ENCODE data around the gene PTPRU. TPM values are rescaled to one million over a fixed set of nuclear protein-coding genes. Genes with fewer than 3 reads are reported as not detected.

The PTPRU gene
- total RNA-seq, 2 experiments from 2014 or later, result 0.16 to 0.56 TPM

- CTCF ChIA-PET, result no interaction called here
- no peak overlapping the region for H3K4me3 Mint-ChIP-seq
- H3K9me3 Mint-ChIP-seq, result no peaks in the 10 kb centered on the region
These were observed 8.8 kb upstream of the PTPRU start for GRCh38 chr1:29227511-29227910.

GRCh38 chr1:29230204-29230552, 6.1 kb upstream of the PTPRU start:
- H3K4me3 Mint-ChIP-seq, result peak overlapping the region; percentile 94
- Histone ChIP-seq H3K27me3 (ENCODE audit: control insufficient read depth in 1 of 2, insufficient read depth in 2 of 2, low read length in 2 of 2) (no peaks in the 10 kb centered on the region), H3K4me1 (ENCODE audit: insufficient read depth, low read length) (peaks cover 16% of the 10 kb centered on the region), H3K36me3 (ENCODE audit: insufficient read depth, low read length) (no peaks in the 10 kb centered on the region), H3K27ac (ENCODE audit: low read depth in 1 of 2, low read length in 2 of 2) (peak overlapping the region in 1 of 2 donors; percentile 63), H3K9me3 (ENCODE audit: control insufficient read depth in 1 of 2, insufficient read depth in 1 of 2, low read length in 2 of 2) (no peaks in the 10 kb centered on the region), H3K4me3 (ENCODE audit: low read length) (peak overlapping the region; percentile 96)
- peaks cover 21% of the 10 kb centered on the region for H3K4me1 Mint-ChIP-seq (ENCODE audit: low read depth)
- CTCF ChIA-PET, result interaction anchor here (1.4 to 2.0 kb wide), 2 partner anchors 48 to 49 kb away, joined by 5 to 8 read pairs; partner anchors contain the start of gene SRSF4
- POLR2A ChIA-PET, result interaction anchor here (0.9 to 2.3 kb wide), 4 partner anchors 8 to 1835 kb away, joined by 3 to 15 read pairs (median 4); partner anchors contain the start of genes PUM1 and SRSF4
- H3K36me3 Mint-ChIP-seq (ENCODE audit: low read depth), result peaks cover 5% of the 10 kb centered on the region
- DNase-seq (no peak), ATAC-seq (ENCODE audit: poor library complexity) (no peak)
- H3K27ac Mint-ChIP-seq, result peak overlapping the region; percentile 92
- H3K27me3 Mint-ChIP-seq, result peaks cover 8% of the 10 kb centered on the region
- TF ChIP-seq CTCF (IDR thresholded peaks at IDR 0.05), result no peak
- intact Hi-C loops (cut with DNase I, micrococcal nuclease), result loop anchor here in 1 of 2 experiments (10.0 kb wide), 1 partner anchor 1695 kb away; no protein-coding TSS in a partner anchor
- no peaks in the 10 kb centered on the region for H3K9me3 Mint-ChIP-seq

More at GRCh38 chr1:29227511-29227910, 8.8 kb upstream of the PTPRU start:
- Histone ChIP-seq H3K27ac (ENCODE audit: low read depth in 1 of 2, low read length in 2 of 2) (no peak overlapping the region), H3K4me1 (ENCODE audit: insufficient read depth, low read length) (peaks cover 16% of the 10 kb centered on the region), H3K9me3 (ENCODE audit: control insufficient read depth in 1 of 2, insufficient read depth in 1 of 2, low read length in 2 of 2) (no peaks in the 10 kb centered on the region), H3K27me3 (ENCODE audit: control insufficient read depth in 1 of 2, insufficient read depth in 2 of 2, low read length in 2 of 2) (no peaks in the 10 kb centered on the region), H3K4me3 (ENCODE audit: low read length) (no peak overlapping the region), H3K36me3 (ENCODE audit: insufficient read depth, low read length) (peaks cover 8% of the 10 kb centered on the region)
- Mint-ChIP-seq H3K27ac (no peak overlapping the region), H3K4me1 (ENCODE audit: low read depth) (peaks cover 21% of the 10 kb centered on the region), H3K36me3 (ENCODE audit: low read depth) (peaks cover 16% of the 10 kb centered on the region), H3K27me3 (no peaks in the 10 kb centered on the region)
- TF ChIP-seq CTCF (IDR thresholded peaks at IDR 0.05), result no peak
- POLR2A ChIA-PET, result no interaction called here
- intact Hi-C loops (cut with DNase I, micrococcal nuclease), result no loop called here
- ATAC-seq (ENCODE audit: poor library complexity) (no peak), DNase-seq (no peak)

GRCh38 chr1:29230553-29231378, 5.6 kb upstream of the PTPRU start, which contains the start of gene MECR:
MECR (minus strand) TSS chr1:29230934; CDS start chr1:29230906, 28 bp downstream.
- Mint-ChIP-seq H3K27me3 (peaks cover 13% of the 10 kb centered on the region), H3K27ac (peak within 1 kb of the TSS; percentile 92), H3K36me3 (ENCODE audit: low read depth) (peaks cover 5% of the 10 kb centered on the region), H3K4me3 (peak within 1 kb of the TSS; percentile 94), H3K4me1 (ENCODE audit: low read depth) (peaks cover 24% of the 10 kb centered on the region), H3K9me3 (no peaks in the 10 kb centered on the region)
- ChIA-PET CTCF (interaction anchor here (1.4 to 2.0 kb wide), 2 partner anchors 48 to 50 kb away, joined by 5 to 8 read pairs; partner anchors contain the start of gene SRSF4), POLR2A (interaction anchor here (0.9 to 2.3 kb wide), 5 partner anchors 9 to 1835 kb away, joined by 3 to 15 read pairs (median 4); partner anchors contain the start of genes PUM1 and SRSF4)
- H3K4me1 ChIP-seq (ENCODE audit: insufficient read depth, low read length), result peaks cover 17% of the 10 kb centered on the region
- DNase-seq (peak; percentile 88 to 97 (median 92)), ATAC-seq (ENCODE audit: poor library complexity) (peak; percentile 94)
- TF ChIP-seq CTCF (IDR thresholded peaks at IDR 0.05), result no peak
- peak within 1 kb of the TSS; percentile 10 to 67 for H3K27ac ChIP-seq (ENCODE audit: low read depth in 1 of 2, low read length in 2 of 2)
- no peaks in the 10 kb centered on the region for H3K36me3 ChIP-seq (ENCODE audit: insufficient read depth, low read length)
- H3K27me3 ChIP-seq (ENCODE audit: control insufficient read depth in 1 of 2, insufficient read depth in 2 of 2, low read length in 2 of 2), result peaks cover 0 to 6% of the 10 kb centered on the region in 2 experiments
- H3K4me3 ChIP-seq (ENCODE audit: low read length), result peak within 1 kb of the TSS; percentile 96
- intact Hi-C loops (cut with DNase I, micrococcal nuclease), result loop anchor here in 1 of 2 experiments (10.0 kb wide), 1 partner anchor 1694 kb away; no protein-coding TSS in a partner anchor
- H3K9me3 ChIP-seq (ENCODE audit: control insufficient read depth in 1 of 2, insufficient read depth in 1 of 2, low read length in 2 of 2), result no peaks in the 10 kb centered on the region

Data from CD4-positive, alpha-beta T cell (primary cell).